Measurements from ENCODE around the gene GAS2L1. TPM values are rescaled to one million over a fixed set of nuclear protein-coding genes. Genes with fewer than 3 reads are reported as not detected.

Gene GAS2L1
- total RNA-seq, 1 donor from 2014 or later = 1.5 TPM

DNA sequence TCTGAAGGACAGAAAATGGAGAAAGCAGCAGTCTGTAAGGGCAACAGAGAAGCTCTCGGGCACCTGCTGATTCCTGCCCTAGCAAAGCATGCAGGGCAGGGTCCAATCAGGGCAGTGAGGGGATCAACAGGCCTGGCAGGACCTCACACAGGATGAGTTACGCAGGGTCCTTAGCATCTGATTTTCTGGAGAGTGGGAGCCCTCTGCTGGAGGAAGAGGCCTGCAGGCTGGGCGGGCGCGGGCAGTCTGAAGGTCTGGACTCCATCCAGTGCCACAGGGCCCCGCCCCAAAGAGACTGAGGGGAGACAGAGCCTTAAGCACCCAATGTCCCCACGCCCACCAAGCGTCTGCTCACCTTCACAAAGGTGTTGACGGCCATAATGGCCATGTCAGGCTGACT is 53.0 kb downstream of the GAS2L1 start:
- no peaks in the 10 kb centered on the region for H3K9me3 Mint-ChIP-seq

More for the DNA sequence above, 53.0 kb downstream of the GAS2L1 start:
- H3K36me3 Mint-ChIP-seq (ENCODE audit: low read depth) = peaks cover 41% of the 10 kb centered on the region
- H3K27me3 Mint-ChIP-seq = no peaks in the 10 kb centered on the region
- intact Hi-C loops (cut with micrococcal nuclease) = no loop called here
- no peaks in the 10 kb centered on the region for H3K4me1 Mint-ChIP-seq
- no peak overlapping the region for H3K4me3 Mint-ChIP-seq
- no peak overlapping the region for H3K27ac Mint-ChIP-seq
- no peak for DNase-seq

Other genes starting within 250 kb of the GAS2L1 start
- gene C22orf31, start 244.8 kb upstream of the GAS2L1 start, total RNA-seq = not detected in 2 replicates
- not detected in 2 replicates for gene KREMEN1, start 233.6 kb upstream of the GAS2L1 start, total RNA-seq
- not detected in 2 replicates for gene EMID1, start 100.8 kb upstream of the GAS2L1 start, total RNA-seq
- gene RHBDD3, start 38.7 kb upstream of the GAS2L1 start, total RNA-seq = 49.5 and 51.9 TPM in 2 replicates
- 445 and 446 TPM in 2 replicates for gene EWSR1, start 38.4 kb upstream of the GAS2L1 start, total RNA-seq
- gene RASL10A, start 9.0 kb downstream of the GAS2L1 start, total RNA-seq = 0.30 and 0.64 TPM in 2 replicates
- 79.1 and 83.7 TPM in 2 replicates for gene AP1B1, start 81.9 kb downstream of the GAS2L1 start, total RNA-seq
- gene RFPL1, start 131.9 kb downstream of the GAS2L1 start, total RNA-seq = not detected in 2 replicates
- gene NEFH, start 173.6 kb downstream of the GAS2L1 start, total RNA-seq = 7.9 TPM in 2 replicates
- 66.6 and 68.1 TPM in 2 replicates for gene THOC5, start 247.1 kb downstream of the GAS2L1 start, total RNA-seq